Gastrocnemius medialis (tissue), 4 donors: ENCODE data around the gene HS3ST2.

ENCODE experiments used
- CTCF ChIP-seq, 5 experiments: fragments of 450-650 bp in 3 of 5; fragments of 200-600 bp in 2 of 5; sonication (generic) in 2 of 5; IDR thresholded peaks in 4 of 5; conservative IDR thresholded peaks in 1 of 5; 1 replicate in 4 of 5; 2 replicates in 1 of 5; pipeline ENCODE4 v1.5.1; 2016 to 2019; ENCODE audit warnings: antibody characterized with exemption in 5 of 5, mild to moderate bottlenecking in 3 of 5, moderate library complexity in 3 of 5
- POLR2A ChIP-seq, 2 donors: fragments of 450-650 bp; IDR thresholded peaks; one replicate each; pipeline ENCODE4 v1.6.1; 2017; ENCODE audit warnings: antibody characterized with exemption in 2 of 2, mild to moderate bottlenecking in 2 of 2, moderate library complexity in 2 of 2

DNA sequence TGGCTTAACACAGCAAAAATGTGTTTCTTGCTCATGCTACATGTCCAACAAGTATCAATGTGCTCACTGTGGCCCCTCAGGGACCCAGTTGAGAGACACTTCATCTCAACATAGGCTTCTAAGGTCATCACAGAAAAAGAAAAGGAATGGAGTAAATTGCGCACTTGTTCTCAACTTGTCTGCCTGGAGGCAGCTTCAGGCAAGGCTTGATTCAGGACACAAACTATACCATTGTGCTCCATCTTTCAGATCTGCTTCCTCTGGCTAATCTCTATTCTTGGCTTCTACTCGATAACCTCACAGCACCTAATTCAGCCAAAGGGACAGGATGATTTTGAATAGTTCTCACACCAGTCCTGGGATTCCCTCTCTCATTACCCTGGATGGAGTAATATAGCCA lies 35.6 kb downstream of the HS3ST2 start:
- TF ChIP-seq POLR2A (IDR thresholded peaks at IDR 0.05): no peak
- TF ChIP-seq CTCF (IDR thresholded peaks at IDR 0.05 in 4 of 5, conservative IDR thresholded peaks at IDR 0.05 in 1 of 5): no peak
